ENCODE results near the gene NFASC.

DNA sequence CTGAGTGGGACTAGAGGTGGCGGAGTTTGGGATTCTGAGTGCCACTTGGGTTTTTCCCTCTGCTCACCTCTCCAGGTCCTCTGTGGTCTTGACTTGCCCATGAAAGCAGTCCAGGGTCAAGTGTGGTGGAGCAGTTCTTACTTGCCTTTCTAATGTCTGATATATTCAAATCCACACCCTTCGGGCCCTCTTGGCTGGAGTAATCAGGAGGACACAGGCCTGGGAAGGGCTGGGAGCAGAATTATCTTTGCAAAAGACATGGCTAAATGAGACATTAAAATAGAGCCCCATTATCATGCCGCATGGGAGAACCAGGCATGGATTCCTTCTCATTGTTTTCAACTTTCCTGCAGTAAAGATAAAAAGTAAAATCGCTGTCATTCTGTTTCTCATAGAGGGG lies 74.0 kb downstream of the NFASC start:
- TF ChIP-seq, protein P1, sequence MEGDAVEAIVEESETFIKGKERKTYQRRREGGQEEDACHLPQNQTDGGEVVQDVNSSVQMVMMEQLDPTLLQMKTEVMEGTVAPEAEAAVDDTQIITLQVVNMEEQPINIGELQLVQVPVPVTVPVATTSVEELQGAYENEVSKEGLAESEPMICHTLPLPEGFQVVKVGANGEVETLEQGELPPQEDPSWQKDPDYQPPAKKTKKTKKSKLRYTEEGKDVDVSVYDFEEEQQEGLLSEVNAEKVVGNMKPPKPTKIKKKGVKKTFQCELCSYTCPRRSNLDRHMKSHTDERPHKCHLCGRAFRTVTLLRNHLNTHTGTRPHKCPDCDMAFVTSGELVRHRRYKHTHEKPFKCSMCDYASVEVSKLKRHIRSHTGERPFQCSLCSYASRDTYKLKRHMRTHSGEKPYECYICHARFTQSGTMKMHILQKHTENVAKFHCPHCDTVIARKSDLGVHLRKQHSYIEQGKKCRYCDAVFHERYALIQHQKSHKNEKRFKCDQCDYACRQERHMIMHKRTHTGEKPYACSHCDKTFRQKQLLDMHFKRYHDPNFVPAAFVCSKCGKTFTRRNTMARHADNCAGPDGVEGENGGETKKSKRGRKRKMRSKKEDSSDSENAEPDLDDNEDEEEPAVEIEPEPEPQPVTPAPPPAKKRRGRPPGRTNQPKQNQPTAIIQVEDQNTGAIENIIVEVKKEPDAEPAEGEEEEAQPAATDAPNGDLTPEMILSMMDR (IDR thresholded peaks at IDR 0.05) = no peak
- no peak for TF ChIP-seq POLR2A (IDR thresholded peaks at IDR 0.05)
- no peak for TF ChIP-seq POLR2AphosphoS5 (IDR thresholded peaks at IDR 0.05)
- TF ChIP-seq EP300 (IDR thresholded peaks at IDR 0.05) = no peak

Measured in sigmoid colon (tissue), 4 donors.